HL-60 (cell line): ENCODE results near the gene RNASE4.

Source experiments
- CTCF ChIP-seq: IDR thresholded peaks from one replicate; pipeline ENCODE4 v1.5.1; 2011; ENCODE audit warnings: low read length, control low read depth, inconsistent platforms; ENCODE audit not compliant: insufficient read depth
- POLR2AphosphoS5 ChIP-seq: IDR thresholded peaks from 2 replicates; pipeline ENCODE4 v1.6.1; 2012; ENCODE audit warnings: low read depth

GRCh38 chr14:20641591-20641990, 42.8 kb upstream of the RNASE4 start, which contains the start of gene OR6S1:
- TF ChIP-seq CTCF (no peak), POLR2AphosphoS5 (no peak)
